ENCODE measurements around the gene GDAP1L1. TPM values are rescaled to one million over a fixed set of nuclear protein-coding genes. Genes with fewer than 3 reads are reported as not detected.

Gene GDAP1L1
- total and polyA plus RNA-seq, 8 donors, result 0.12 to 3.6 (median 0.40) TPM; not detected in 2

GRCh38 chr20:44256961-44257360 is 9.9 kb downstream of the GDAP1L1 start:
- intact Hi-C loops (cut with DNase I), result no loop called here
- ATAC-seq, result no peak
- Histone ChIP-seq H3K36me3 (no peaks in the 10 kb centered on the region), H3K4me3 (no peak overlapping the region), H3K4me1 (no peaks in the 10 kb centered on the region), H3K27ac (no peak overlapping the region), H3K27me3 (no peaks in the 10 kb centered on the region), H3K9me3 (no peaks in the 10 kb centered on the region)
- no peak for DNase-seq
- no peak for TF ChIP-seq CTCF (IDR thresholded peaks at IDR 0.05)
- 90 to 96% methylated on average over 21 of the region's 21 CpGs for WGBS, 2 donors
- FAIRE-seq, result no peak

GRCh38 chr20:44258226-44258890 is 11.2 kb downstream of the GDAP1L1 start:
- 89 to 93% methylated on average over 18 to 28 of the region's 28 CpGs for WGBS, 2 donors
- Histone ChIP-seq H3K27ac (no peak overlapping the region), H3K9me3 (no peaks in the 10 kb centered on the region), H3K4me1 (no peaks in the 10 kb centered on the region), H3K36me3 (no peaks in the 10 kb centered on the region), H3K27me3 (no peaks in the 10 kb centered on the region), H3K4me3 (no peak overlapping the region)
- no peak for DNase-seq
- ATAC-seq, result no peak
- TF ChIP-seq CTCF (IDR thresholded peaks at IDR 0.05), result no peak
- intact Hi-C loops (cut with DNase I), result no loop called here
- no peak for FAIRE-seq

GRCh38 chr20:44264287-44264686 is 17.2 kb downstream of the GDAP1L1 start:
- no peak for ATAC-seq
- WGBS, 2 donors, result 71 to 85% methylated on average over 5 of the region's 5 CpGs
- no peaks in the 10 kb centered on the region for H3K4me1 ChIP-seq
- no peak for TF ChIP-seq CTCF (IDR thresholded peaks at IDR 0.05)
- FAIRE-seq, result no peak
- intact Hi-C loops (cut with DNase I), result no loop called here
- H3K27ac ChIP-seq, result no peak overlapping the region
- H3K36me3 ChIP-seq, result no peaks in the 10 kb centered on the region
- no peaks in the 10 kb centered on the region for H3K9me3 ChIP-seq
- no peaks in the 10 kb centered on the region for H3K27me3 ChIP-seq
- H3K4me3 ChIP-seq, result no peak overlapping the region
- DNase-seq, result no peak

- ATAC-seq (no peak), FAIRE-seq (no peak), DNase-seq (no peak)
- no peak for TF ChIP-seq CTCF (IDR thresholded peaks at IDR 0.05)
- 92 to 96% methylated on average over 5 of the region's 5 CpGs for WGBS, 2 donors
- Histone ChIP-seq H3K4me3 (no peak overlapping the region), H3K36me3 (no peaks in the 10 kb centered on the region), H3K9me3 (no peaks in the 10 kb centered on the region), H3K27me3 (no peaks in the 10 kb centered on the region), H3K4me1 (no peaks in the 10 kb centered on the region), H3K27ac (no peak overlapping the region)
- intact Hi-C loops (cut with DNase I), result no loop called here
Measured at GRCh38 chr20:44268802-44269201, 21.7 kb downstream of the GDAP1L1 start.

- H3K4me1 ChIP-seq, result no peaks in the 10 kb centered on the region
- ATAC-seq (no peak), FAIRE-seq (no peak), DNase-seq (no peak)
- no peak overlapping the region for H3K4me3 ChIP-seq
- WGBS, 2 donors, result 74 to 77% methylated on average over 14 of the region's 14 CpGs
- H3K27me3 ChIP-seq, result no peaks in the 10 kb centered on the region
- no peaks in the 10 kb centered on the region for H3K36me3 ChIP-seq
- TF ChIP-seq CTCF (IDR thresholded peaks at IDR 0.05), result no peak
- H3K9me3 ChIP-seq, result no peaks in the 10 kb centered on the region
- H3K27ac ChIP-seq, result no peak overlapping the region
- intact Hi-C loops (cut with DNase I), result no loop called here
Measured at GRCh38 chr20:44271915-44272663, 25.0 kb downstream of the GDAP1L1 start.
